HepG2 (cell line): ENCODE measurements around the gene ZNF334. TPM values are rescaled to one million over a fixed set of nuclear protein-coding genes. Genes with fewer than 3 reads are reported as not detected.
A peak's percentile ranks its signal among the peaks of the same experiment; 100 is the strongest.

ENCODE experiments used
- ATF4 ChIP-seq, 2 experiments: fragments of 450-650 bp in 1 of 2; sonication (generic) in 1 of 2; formaldehyde crosslinking; IDR thresholded peaks; 2 replicates each; pipeline versions ENCODE4 v1.5.0 to v1.8.0; 2020 to 2022; ENCODE audit warnings: mild to moderate bottlenecking in 1 of 2, missing genetic modification reagents in 1 of 2
- ATF7-NPFF ChIP-seq: sonication (generic); formaldehyde crosslinking; IDR thresholded peaks from 2 replicates; pipeline ENCODE4 v1.8.1; 2023; ENCODE audit warnings: mild to moderate bottlenecking, low read depth, missing genetic modification reagents, moderate library complexity
- CEBPB ChIP-seq: IDR thresholded peaks from 2 replicates; pipeline ENCODE4 v1.6.1; 2011; ENCODE audit warnings: low read depth, low read length, improper control_type of control experiment, borderline replicate concordance
- CREB3 ChIP-seq: sonication (generic); formaldehyde crosslinking; IDR thresholded peaks from 2 replicates; pipeline ENCODE4 v1.5.0; 2020; ENCODE audit warnings: missing genetic modification reagents
- ELF1 ChIP-seq: sonication (generic); formaldehyde crosslinking; IDR thresholded peaks from 2 replicates; pipeline ENCODE4 v1.4.0; 2020; ENCODE audit warnings: missing genetic modification reagents
- FIP1L1 ChIP-seq: fragments of 200-400 bp; formaldehyde crosslinking; IDR thresholded peaks from 2 replicates; pipeline ENCODE4 v1.6.1; 2018; ENCODE audit warnings: low read depth, mild to moderate bottlenecking, low read length, moderate library complexity, borderline replicate concordance; ENCODE audit not compliant: insufficient read depth
- HMG20A ChIP-seq: IDR thresholded peaks from 2 replicates; pipeline ENCODE4 v1.6.1; 2016; ENCODE audit warnings: borderline replicate concordance
- KDM3A ChIP-seq: IDR thresholded peaks from 2 replicates; pipeline ENCODE4 v1.6.1; 2018; ENCODE audit warnings: low read depth, missing compliant biosample characterization
- MBD4 ChIP-seq: IDR thresholded peaks from 2 replicates; pipeline ENCODE4 v1.6.1; 2012; ENCODE audit warnings: low read length, inconsistent platforms, borderline replicate concordance
- MED1 ChIP-seq: sonication (generic); formaldehyde crosslinking; IDR thresholded peaks from 2 replicates; pipeline ENCODE4 v1.4.0; 2020; ENCODE audit warnings: missing genetic modification reagents
- MXD3 ChIP-seq: IDR thresholded peaks from 2 replicates; pipeline ENCODE4 v1.6.1; 2016; ENCODE audit warnings: mild to moderate bottlenecking, missing biosample characterization, missing genetic modification reagents
- MYPOP ChIP-seq: sonication (generic); formaldehyde crosslinking; IDR thresholded peaks from 2 replicates; pipeline ENCODE4 v1.8.1; 2023; ENCODE audit warnings: mild to moderate bottlenecking, moderate library complexity, missing genetic modification reagents
- NAIF1 ChIP-seq: sonication (generic); formaldehyde crosslinking; IDR thresholded peaks from 2 replicates; pipeline ENCODE4 v1.5.0; 2020; ENCODE audit warnings: mild to moderate bottlenecking, missing genetic modification reagents, borderline replicate concordance
- NFKBIZ ChIP-seq: IDR thresholded peaks from 2 replicates; pipeline ENCODE4 v1.6.1; 2018; ENCODE audit warnings: missing genetic modification reagents, missing compliant biosample characterization
- PHF8 ChIP-seq: sonication (generic); formaldehyde crosslinking; IDR thresholded peaks from 2 replicates; pipeline ENCODE4 v1.5.0; 2020; ENCODE audit warnings: missing genetic modification reagents
- SAFB2 ChIP-seq: sonication (generic); formaldehyde crosslinking; IDR thresholded peaks from 2 replicates; pipeline ENCODE4 v1.5.1; 2020; ENCODE audit warnings: missing genetic modification reagents, low read depth, mild to moderate bottlenecking, borderline replicate concordance
- SALL2 ChIP-seq: sonication (generic); formaldehyde crosslinking; IDR thresholded peaks from 2 replicates; pipeline ENCODE4 v1.8.1; 2023; ENCODE audit warnings: mild to moderate bottlenecking, missing genetic modification reagents, inconsistent platforms
- SOX13 ChIP-seq, 3 experiments: fragments of 450-650 bp in 1 of 3; sonication (generic) in 1 of 3; formaldehyde crosslinking in 1 of 3; IDR thresholded peaks in 2 of 3; conservative IDR thresholded peaks in 1 of 3; 2 replicates each; pipeline versions ENCODE4 v1.5.0 to v1.6.1; 2016 to 2020; ENCODE audit warnings: antibody characterized with exemption in 1 of 3, mild to moderate bottlenecking in 1 of 3, missing compliant biosample characterization in 1 of 3, missing genetic modification reagents in 1 of 3, moderate library complexity in 1 of 3
- SOX5 ChIP-seq: IDR thresholded peaks from 2 replicates; pipeline ENCODE4 v1.6.1; 2016; ENCODE audit warnings: borderline replicate concordance
- STAT6 ChIP-seq: sonication (generic); formaldehyde crosslinking; IDR thresholded peaks from 2 replicates; pipeline ENCODE4 v1.4.0; 2020; ENCODE audit warnings: missing genetic modification reagents, mild to moderate bottlenecking, borderline replicate concordance
- ZBTB3 ChIP-seq: sonication (generic); formaldehyde crosslinking; IDR thresholded peaks from 2 replicates; pipeline ENCODE4 v1.4.0; 2020; ENCODE audit warnings: low read depth, mild to moderate bottlenecking, moderate library complexity, missing genetic modification reagents, borderline replicate concordance
- ZNF343 ChIP-seq: sonication (generic); formaldehyde crosslinking; IDR thresholded peaks from 2 replicates; pipeline ENCODE4 v1.4.0; 2020; ENCODE audit warnings: mild to moderate bottlenecking, missing genetic modification reagents
- ZNF501 ChIP-seq: sonication (generic); formaldehyde crosslinking; IDR thresholded peaks from 2 replicates; pipeline ENCODE4 v1.5.1; 2020; ENCODE audit warnings: mild to moderate bottlenecking, moderate library complexity, missing genetic modification reagents
- ZNF816 ChIP-seq: sonication (generic); formaldehyde crosslinking; IDR thresholded peaks from 2 replicates; pipeline ENCODE4 v1.8.0; 2022; ENCODE audit warnings: missing genetic modification reagents, mild to moderate bottlenecking, borderline replicate concordance
- polyA plus RNA-seq, 8 experiments: library from polyadenylated mRNA; depleted of rRNA in 3 of 8; stranded (reverse) in 7 of 8; unstranded in 1 of 8; fragments of >200 nt; fragmentation: Illumina TruSeq in 4 of 8; extraction: Trizol in 4 of 8; gene quantifications; 2 replicates each; pipeline versions ENCODE4 v1.2.1 to v1.2.3, GENCODE V29; 2011 to 2016; ENCODE audit warnings: low read depth in 4 of 8, missing spikeins in 1 of 8, mixed read lengths in 1 of 8; ENCODE audit not compliant: insufficient read depth in 1 of 8
- total RNA-seq, 5 experiments: library from RNA; depleted of rRNA; stranded (reverse); fragments of >200 nt; fragmentation: Illumina TruSeq; extraction: Trizol; gene quantifications; 2 replicates each; pipeline ENCODE4 v1.2.3, GENCODE V29; 2016; ENCODE audit warnings: low read depth in 1 of 5

The ZNF334 gene
- total and polyA plus RNA-seq, 2 of the 13 experiments (the other 11 are each of a cell fraction or from before 2014, with no cell fraction given) = 4.8 to 7.8 TPM

- TF ChIP-seq STAT6 (CRISPR knock-in tag) (no peak), ZNF501 (CRISPR knock-in tag) (no peak), NAIF1 (CRISPR knock-in tag) (no peak), HMG20A (0 out of 2 replicates have a peak, but pooled peaks have one; percentile 17), SALL2 (no peak), PHF8 (CRISPR knock-in tag) (no peak), CREB3 (CRISPR knock-in tag) (no peak), MYPOP (CRISPR knock-in tag) (no peak), SOX13 (IDR thresholded peaks at IDR 0.05) (no peak), SOX13 (CRISPR knock-in tag; conservative IDR thresholded peaks at IDR 0.05 in 1 of 2, IDR thresholded peaks at IDR 0.05 in 1 of 2) (no peak), CEBPB (peak; percentile 76; the same call in 1 of the 2 replicates), ZNF343 (CRISPR knock-in tag) (no peak), NFKBIZ (CRISPR knock-in tag) (no peak), SAFB2 (CRISPR knock-in tag) (no peak), ATF4 (CRISPR knock-in tag; IDR thresholded peaks at IDR 0.05) (no peak), MED1 (CRISPR knock-in tag) (no peak), ZNF816 (CRISPR knock-in tag) (no peak), MXD3 (CRISPR knock-in tag) (no peak), MBD4 (no peak), ATF7-NPFF (CRISPR knock-in tag) (no peak), ELF1 (no peak), KDM3A (CRISPR knock-in tag) (no peak), FIP1L1 (no peak), SOX5 (no peak), ZBTB3 (CRISPR knock-in tag) (peak; percentile 85; the same call in 1 of the 2 replicates)
Observed at GRCh38 chr20:46543959-46544358, 30.6 kb upstream of the ZNF334 start (continued).
